GM18507 (cell line): Measurements from ENCODE around the gene ANKRD33.

Experiments
- DNase-seq: peaks from one replicate; pipeline ENCODE4 v3.0.0; 2011; ENCODE audit warnings: low read depth; ENCODE audit not compliant: insufficient read length; ENCODE audit errors: extremely low spot score
- FAIRE-seq: peaks from 2 replicates; lab custom pipeline; 2011; peaks lifted over from hg19 to GRCh38; lab: Jason Lieb, UNC

Gene ANKRD33

DNA sequence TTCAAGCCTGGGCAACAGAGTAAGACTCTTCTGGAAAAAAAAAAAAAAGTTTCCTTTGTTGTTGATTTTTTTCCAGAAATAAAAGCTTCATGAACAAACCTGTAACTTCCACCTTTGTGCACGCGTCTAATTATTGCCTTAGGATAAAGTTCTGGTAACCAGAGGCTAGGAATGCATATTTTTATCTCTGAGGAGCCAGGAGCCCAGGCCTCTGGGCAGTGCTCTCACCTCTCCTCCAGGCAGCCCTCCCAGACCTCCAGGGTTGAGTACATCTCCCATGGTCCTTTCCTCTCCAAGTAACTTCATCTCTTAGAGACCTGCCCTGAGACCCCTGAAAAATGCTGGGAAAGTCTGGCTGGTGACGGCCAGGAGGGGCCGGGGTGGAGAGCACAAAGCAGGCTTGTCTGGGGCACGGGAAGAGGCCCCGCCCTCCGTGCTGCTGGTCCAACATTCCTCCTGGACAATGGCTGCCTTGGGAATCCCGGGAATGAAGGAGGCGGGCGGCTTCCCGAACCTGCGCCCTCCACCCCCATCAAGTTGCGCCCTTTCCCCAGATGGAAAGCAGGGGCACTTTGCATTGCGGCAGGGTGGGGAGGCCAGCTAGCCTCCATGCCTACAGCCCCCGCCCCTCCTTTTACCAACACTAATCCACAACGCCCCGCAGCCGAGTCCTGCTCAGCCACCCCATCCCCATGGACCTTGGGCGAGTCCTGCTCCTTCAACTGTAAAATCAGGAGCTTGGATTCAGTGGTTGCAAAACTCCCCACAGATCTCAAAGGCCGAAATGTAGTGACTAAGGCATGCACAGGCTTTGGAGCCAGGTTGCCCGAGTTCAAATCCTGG lies 32.1 kb upstream of the ANKRD33 start:
- DNase-seq: no peak
- FAIRE-seq: no peak

DNA sequence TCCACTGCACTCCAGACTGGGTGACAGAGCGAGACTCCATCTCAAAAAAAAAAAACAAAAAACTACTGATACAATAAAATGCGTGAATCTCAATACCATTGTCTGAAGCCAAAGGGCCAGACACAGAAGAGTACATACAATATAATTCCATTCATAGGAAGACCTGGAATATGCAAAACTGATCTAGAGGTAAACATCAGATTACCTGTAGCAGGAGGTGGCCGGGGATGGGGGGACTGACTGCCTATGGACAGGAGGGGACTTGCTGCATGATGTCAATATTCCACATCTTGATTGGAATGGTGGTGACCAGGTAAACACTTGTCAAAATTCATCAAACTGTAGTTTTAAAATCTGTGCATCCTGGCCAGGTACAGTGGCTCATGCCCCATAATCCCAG lies 26.9 kb upstream of the ANKRD33 start:
- DNase-seq (no peak), FAIRE-seq (no peak)

DNA sequence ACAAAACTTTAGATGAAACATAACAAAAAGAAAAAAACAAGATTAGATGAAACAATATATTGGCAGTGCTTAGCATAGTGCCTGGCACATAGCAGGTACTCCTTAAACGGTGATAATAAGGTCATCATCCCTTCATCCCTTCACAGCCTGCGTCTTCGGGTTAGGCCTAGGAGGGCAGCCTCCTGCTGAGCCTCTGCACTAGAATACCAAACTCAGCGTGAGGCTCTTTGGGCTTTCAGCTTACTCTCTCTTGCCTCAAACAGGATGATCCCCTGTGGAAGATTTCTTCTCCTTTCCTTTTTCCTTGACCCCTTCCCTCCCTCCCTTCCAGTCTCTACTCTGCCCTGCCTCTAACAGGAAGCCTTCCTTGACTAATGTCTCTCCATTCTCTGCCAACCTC lies 25.0 kb upstream of the ANKRD33 start:
- no peak for FAIRE-seq
- DNase-seq: no peak

DNA sequence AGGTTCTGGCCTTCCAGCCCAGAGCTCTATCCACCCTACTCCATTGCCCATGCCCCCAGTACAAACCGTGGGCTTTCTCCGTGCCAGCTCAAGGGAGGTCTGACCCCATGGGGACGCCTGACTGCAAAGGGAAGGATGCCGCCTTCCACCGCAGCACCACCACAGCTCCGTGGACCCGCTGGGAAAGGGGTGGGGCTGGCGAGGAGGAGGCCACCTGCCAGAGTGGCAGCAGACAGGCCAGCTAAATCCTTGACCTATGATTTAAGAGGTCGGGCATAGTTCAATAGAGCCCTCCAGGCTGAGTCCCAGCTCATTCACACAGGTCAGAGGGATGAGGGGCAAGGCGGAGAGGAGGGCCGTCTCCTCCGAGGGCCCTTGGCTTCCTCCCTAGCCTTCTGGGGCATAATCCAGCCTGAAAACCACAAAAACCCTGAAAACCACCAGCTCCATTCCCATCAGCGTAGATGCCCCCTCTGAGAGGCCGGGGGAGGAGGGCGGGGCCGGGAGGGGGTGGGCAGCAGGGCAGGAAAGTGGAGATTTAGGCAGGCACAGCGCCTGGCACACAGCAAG lies 24.5 kb upstream of the ANKRD33 start:
- FAIRE-seq: no peak

DNA sequence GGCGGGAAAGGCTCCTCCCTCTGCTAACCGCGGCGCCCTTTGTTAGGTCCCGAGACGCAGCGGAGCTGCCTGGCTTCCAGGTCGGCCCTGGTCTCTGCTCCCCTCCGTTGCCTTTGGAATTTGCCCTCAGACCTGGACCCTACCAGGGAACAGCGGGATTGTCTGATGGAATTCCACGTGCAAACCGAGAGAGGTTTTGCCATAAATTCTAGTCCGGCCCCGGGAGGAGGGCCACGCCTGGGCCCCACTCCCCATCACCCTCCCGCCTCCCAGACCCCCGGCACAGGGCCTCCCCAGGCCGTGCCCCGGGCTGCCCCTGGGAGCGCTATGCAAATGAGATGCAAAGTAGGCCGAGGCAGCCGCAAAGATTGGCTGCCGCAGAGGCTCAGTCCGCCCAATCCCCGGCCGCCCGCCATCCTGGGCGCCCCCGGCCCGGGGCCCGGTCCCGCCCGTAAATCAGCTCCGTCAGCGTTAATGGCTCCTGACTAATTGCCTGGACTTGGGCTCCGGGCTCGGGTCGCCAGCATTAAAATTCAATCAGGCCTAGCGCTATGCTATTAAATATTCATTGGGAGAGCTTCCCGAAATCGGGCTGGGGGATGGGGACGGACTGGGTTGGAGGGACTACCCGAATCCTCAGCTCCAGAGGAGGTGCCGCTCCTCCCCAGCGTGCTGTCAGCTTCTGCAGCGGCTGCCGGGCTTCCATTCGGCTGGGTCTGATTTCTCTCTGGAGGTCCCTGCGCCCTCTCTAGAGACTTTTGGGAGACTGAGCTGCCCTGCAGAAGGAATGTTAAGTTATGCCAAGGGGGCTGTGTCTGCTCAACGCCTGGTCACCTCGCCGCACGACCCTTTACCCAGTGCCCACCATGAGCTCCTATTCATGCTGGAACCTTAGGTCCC lies 23.7 kb upstream of the ANKRD33 start:
- FAIRE-seq: no peak

More for the DNA sequence above, 24.5 kb upstream of the ANKRD33 start:
- DNase-seq: no peak

DNA sequence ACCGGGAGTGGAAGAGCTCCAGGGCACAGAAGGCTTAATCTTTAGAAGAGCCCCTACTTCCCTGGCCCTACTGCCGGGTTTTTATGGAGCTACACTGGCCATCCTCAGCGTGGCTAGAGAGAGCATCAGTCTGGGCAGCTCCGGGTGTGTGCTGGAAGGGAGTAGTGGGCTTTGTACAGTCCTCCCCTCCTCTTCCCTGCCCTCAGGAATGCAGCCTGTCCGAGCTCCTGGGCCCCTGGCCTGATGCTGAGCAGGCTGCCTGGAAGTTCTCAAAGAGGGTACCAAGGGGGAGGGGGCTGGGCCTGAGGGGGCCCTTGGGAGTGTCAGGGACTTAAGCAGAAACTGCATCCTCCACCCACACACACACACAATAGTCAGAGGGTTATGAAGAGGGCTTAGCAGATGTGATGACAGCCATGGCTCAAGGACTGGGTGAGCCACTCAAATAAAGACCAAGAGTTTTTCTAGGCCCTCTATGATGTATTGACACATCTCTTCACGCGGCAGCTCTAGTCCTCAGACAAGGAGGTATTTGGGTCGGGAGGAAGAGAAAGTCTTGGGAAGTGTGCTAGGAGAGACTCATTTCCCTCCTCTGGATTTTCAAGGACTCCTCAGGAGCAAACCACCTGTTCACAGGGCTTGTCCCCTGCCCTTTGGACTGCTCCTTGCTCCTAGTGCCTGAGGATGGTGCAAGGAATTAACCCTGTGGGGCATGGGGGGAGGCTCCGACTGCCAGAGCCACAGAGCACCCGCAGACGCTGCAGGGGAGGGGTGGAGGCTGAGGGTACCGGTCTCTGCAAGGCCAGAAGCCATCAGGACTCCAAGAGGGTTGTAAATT lies 22.9 kb upstream of the ANKRD33 start:
- DNase-seq (no peak), FAIRE-seq (no peak)

More for the DNA sequence above, 23.7 kb upstream of the ANKRD33 start:
- DNase-seq: no peak

DNA sequence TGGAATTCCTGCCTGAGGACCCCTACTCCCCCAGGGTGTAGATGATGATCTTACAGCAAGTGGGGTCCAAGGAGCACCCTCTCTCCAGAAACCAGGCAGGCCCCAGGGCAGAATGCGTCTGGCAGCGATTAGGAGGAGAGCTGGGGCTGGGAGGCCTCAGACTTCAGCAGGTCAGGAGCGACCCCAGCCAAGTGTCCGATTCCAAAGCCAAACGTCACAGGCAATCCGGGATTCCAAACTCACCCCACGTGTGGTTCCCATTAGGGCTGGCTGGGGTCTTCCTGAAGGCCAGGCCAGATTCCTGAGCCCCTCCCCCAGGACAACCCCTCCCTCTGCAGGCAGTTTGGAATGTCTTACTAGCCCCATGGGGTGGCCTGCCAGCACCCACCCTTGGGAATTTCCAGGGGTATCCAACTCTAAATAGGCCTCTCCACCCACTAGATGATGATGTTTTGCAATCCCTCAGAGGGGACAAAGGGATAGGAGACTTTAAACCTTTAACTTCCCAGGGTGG lies 22.1 kb upstream of the ANKRD33 start:
- FAIRE-seq: no peak
- no peak for DNase-seq

DNA sequence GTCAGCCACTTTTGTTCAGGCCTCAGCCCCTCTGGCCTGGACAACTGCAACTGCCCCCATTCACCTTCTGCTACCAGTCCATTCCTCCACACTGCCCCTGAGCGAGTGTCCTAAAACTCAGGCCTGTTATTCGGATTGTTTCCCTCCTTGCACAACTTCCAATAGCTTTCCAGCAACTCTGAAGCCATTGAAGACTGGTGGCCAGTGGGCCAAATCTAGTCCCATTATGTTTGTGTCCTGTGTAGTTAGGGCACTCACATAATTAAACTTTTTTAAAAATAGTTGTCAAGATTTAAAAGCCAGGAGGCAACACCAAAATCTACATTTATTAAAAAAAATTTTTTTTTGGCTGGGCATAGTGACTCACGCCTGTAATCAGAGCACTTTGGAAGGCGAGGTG lies 21.6 kb upstream of the ANKRD33 start:
- no peak for FAIRE-seq
- no peak for DNase-seq

DNA sequence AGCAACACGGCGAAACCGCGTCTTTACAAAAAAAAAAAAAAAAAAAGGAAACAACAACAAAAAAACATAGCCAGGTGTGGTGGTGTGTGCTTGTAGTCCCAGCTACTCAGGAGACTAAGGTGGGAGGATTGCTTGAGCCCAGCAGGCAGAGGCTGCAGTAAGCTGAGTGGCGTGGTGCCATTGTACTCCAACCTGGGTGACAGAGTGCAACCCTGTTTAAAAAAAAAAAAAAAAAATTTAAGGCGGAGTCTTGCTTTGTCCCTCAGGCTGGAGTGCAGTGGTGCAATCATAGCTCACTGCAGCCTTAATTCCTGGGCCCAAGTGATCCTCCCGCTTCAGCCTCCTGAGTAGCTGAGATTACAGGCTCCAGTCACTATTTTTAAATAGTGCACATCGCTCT lies 21.1 kb upstream of the ANKRD33 start:
- DNase-seq (no peak), FAIRE-seq (no peak)

DNA sequence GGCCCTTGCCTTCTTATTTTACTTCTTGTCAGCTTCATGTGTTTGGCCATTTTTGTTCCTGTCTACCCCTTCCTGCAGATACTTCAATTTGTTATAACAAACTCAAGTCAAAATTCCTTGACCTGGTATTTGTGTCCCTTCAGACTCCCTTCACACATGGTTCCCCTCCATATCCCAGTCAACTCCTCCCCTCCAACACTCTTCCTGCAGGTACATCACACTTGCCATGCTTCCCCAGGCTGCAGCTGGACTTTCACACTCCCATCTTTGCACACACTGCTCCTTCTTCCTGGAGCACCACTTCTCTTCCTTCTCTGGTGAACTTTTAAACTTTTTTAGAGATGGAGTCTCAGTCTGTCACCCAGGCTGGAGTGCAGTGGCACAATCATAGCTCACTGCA lies 20.5 kb upstream of the ANKRD33 start:
- no peak for DNase-seq
- FAIRE-seq: no peak

DNA sequence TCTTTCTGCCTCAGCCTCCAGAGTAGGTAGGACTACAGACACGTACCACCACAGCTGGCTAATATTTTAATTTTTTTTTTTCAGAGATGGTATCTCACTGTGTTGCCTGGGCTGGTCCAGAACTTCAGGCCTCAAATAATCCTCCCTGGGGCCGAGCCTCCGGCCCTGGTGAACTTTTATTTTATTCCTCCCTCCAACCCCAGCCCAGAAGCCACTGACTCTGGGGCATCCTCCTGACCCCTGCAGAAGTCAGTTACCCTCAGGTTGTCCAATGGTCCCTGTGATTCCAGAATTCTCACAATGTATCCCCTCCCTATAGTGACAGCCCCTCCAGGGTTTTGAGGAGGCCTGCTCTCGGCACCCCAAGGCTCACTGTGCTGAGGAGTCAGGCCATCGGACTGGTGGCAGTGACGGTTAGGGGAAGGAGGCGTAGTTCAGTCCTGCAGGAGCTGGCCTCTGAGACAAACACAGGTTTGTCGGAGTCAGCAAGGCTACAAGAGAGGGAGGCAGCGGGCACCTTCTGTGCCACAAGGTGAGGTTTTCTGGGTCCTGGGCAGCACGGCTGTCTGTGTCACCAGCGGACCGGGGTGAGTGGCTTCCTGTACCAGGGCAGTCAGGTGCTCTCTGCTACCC lies 20.0 kb upstream of the ANKRD33 start:
- FAIRE-seq: no peak
- no peak for DNase-seq

DNA sequence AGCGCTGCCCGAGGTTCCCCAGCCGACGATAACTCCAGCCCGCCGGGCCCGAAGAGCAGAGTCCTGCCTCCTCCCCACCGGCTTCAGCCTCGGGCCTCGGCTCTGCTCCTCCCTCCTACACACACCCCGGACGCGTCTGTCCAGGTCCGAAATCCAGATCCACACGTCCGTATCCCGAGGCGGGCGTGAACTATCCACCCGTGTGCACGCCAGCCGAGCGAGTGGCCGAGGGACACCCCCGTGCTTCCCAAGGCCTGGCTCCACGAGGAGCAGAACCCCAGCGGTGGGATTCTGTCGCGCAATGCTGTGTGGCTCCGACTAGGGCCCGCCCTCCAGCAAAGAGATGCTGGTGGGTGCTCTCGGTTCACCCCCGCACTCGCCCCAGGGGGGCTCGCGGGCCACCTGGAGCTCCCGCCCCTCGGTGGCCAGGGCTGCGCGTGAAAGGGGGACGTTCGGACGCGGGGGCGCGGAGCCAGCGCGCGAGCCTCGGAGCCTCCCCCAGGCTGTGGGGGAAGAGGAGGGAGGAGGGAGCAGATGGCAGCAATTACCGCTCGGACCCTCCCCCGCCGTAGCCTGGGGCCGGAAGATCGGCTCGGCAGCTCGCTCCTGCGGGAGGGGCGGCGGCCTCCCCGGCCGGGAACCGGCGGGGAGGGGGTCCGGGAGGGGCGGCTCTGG lies 18.9 kb upstream of the ANKRD33 start:
- DNase-seq (no peak), FAIRE-seq (no peak)

DNA sequence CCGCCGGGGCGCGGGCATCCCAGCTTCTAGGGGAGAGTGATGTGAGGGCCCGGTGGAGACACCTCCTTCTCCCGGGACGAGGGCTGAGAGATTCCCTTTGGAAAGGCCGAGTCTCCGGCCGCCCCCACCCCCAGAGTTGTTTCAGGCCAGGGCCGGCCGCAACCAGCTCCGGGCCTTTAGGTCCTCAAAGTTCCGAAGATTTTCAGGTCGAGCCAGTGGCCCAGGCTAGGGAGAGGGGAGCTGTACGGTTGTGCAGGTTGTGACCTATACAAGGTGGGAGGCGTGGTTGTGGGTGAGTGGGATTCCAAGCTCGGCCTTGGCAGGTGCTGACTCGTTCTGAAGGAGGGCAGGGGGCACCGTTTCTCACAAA lies 18.4 kb upstream of the ANKRD33 start:
- DNase-seq (no peak), FAIRE-seq (no peak)

DNA sequence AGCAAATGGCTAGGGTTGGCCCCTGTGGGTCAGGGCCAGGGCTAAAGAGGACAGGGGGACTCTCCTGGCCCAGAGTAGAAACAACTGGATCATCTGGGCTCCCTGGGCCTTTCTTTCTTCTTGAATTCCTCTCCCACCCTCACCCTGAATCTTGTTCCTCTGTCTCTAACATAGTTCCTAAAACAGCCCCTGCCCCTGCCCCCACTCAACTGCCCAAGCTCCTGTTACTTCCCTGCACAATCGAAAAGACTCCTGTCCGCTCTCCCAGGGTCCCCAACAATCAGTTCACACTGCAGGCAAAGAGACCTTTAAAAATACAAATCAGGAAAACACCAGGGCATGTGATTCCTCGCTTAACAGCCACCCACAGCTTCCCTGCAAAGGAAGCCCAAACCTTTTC lies 18.0 kb upstream of the ANKRD33 start:
- no peak for DNase-seq
- FAIRE-seq: no peak

DNA sequence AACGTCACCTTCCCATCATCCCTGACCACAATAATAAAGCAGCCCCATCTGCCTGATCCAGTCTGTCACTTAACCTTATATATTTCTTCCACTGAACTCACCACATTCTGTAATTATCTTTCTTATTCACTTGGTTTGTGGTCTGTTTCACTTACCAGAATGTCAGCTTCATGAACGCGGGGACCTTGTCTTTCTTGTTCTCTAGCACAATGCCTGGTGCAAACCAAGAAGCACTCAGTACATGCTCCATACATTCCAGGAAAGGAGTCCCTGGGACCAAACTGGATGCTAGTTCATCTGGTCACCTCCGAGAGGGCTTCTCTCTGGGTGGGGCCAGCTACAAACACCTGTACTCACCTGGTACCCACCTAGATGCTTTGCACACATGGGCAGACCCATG lies 17.4 kb upstream of the ANKRD33 start:
- no peak for FAIRE-seq
- no peak for DNase-seq

DNA sequence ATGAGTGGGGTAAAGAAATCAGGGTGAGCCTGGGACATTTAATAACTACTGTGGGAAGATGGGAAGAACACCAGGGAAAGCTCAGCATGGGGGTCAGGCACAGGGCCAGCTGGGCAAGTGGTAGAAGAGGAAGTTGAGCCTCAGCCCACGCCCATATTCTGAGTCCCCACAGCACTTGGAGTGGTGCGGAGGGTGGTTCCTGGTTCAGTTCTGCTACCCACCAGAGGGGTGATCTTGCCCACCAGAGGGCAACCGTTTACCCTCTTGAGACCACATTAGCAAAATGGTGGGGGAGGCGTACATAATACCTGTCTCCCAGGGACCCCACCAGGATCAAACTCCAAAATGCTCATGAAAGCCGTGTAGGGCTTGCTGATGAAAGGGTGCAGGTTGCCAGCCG lies 16.8 kb upstream of the ANKRD33 start:
- DNase-seq (no peak), FAIRE-seq (no peak)

DNA sequence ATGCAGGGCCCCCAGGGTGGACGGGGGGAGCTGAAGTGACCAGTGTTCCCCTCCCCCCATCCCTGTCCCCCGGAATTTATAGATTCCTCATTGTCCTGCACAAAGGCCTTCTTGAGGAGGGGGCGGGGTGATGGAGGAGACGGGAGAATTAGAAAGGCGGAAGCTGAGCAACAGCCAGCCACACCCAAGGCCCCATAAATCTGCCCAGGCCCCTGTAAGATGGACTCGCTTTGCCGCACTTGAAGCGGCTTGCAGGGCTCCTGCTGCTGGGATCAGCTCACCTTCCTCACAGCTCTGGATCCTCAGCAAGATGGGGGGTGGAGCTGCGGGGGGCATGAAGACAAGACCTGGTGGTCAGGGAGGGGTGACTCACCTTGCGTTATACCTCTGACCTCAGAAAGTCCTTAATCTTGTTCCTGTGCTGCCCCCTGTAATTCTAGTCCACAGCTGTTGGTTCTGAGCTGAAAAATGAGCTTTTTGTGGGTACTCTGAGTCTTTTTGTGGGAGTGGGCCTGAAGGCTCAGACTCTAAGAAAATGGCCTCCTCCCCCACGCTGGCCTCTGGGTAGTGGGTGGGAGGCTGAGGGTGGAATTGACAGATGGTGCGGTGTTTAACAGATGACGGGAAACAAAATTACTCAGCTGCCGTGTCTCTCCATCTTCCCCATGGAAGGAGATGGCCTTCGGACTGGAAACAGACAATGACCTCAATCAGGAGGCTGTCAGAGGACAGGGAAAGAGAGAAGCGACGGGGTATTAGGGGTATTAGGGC lies 15.8 kb upstream of the ANKRD33 start:
- DNase-seq (no peak), FAIRE-seq (no peak)

DNA sequence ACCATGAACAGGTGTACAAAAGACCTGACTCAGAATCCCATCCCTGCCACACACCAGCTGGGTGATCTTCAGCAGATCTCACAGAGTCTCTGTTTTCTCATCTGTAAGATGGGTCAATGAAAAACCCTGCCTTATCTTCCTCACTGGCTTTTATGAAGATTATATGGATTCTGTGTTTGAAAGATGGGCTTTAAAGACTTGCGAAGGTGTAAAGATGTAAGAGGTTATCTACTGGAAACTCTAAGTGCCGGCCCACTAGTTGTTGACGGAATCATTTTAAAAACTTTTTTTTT lies 15.3 kb upstream of the ANKRD33 start:
- FAIRE-seq: no peak
- no peak for DNase-seq
